ENCODE data around the gene NNT.

- no peak for TF ChIP-seq RARB (CRISPR knock-in tag; IDR thresholded peaks at IDR 0.05)
- TF ChIP-seq PATZ1 (CRISPR knock-in tag; IDR thresholded peaks at IDR 0.05; ENCODE audit: borderline replicate concordance): no peak
- TF ChIP-seq ZFP30 (CRISPR knock-in tag; IDR thresholded peaks at IDR 0.05): no peak
- no peak for TF ChIP-seq ZC3H10 (CRISPR knock-in tag; IDR thresholded peaks at IDR 0.05)
- TF ChIP-seq CSDC2 (CRISPR knock-in tag; IDR thresholded peaks at IDR 0.05): no peak
- no peak for TF ChIP-seq ARNTL (CRISPR knock-in tag; IDR thresholded peaks at IDR 0.05; ENCODE audit: borderline replicate concordance, low read depth)
- TF ChIP-seq TCF4 (CRISPR knock-in tag; IDR thresholded peaks at IDR 0.05; ENCODE audit: borderline replicate concordance): no peak
- TF ChIP-seq ZNF565 (CRISPR knock-in tag; conservative IDR thresholded peaks at IDR 0.05; ENCODE audit: low read depth): no peak
- TF ChIP-seq PPARA (CRISPR knock-in tag; IDR thresholded peaks at IDR 0.05; ENCODE audit: borderline replicate concordance): no peak
- TF ChIP-seq, protein P1, sequence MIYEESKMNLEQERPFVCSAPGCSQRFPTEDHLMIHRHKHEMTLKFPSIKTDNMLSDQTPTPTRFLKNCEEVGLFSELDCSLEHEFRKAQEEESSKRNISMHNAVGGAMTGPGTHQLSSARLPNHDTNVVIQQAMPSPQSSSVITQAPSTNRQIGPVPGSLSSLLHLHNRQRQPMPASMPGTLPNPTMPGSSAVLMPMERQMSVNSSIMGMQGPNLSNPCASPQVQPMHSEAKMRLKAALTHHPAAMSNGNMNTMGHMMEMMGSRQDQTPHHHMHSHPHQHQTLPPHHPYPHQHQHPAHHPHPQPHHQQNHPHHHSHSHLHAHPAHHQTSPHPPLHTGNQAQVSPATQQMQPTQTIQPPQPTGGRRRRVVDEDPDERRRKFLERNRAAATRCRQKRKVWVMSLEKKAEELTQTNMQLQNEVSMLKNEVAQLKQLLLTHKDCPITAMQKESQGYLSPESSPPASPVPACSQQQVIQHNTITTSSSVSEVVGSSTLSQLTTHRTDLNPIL (CRISPR knock-in tag; IDR thresholded peaks at IDR 0.05; ENCODE audit: low read depth): no peak
- TF ChIP-seq ZNF8 (CRISPR knock-in tag; IDR thresholded peaks at IDR 0.05): no peak
These were observed 58.1 kb downstream of the NNT start for GRCh38 chr5:43661102-43661501.
